K562 (cell line): ENCODE data around the gene KRT85. TPM values are rescaled to one million over a fixed set of nuclear protein-coding genes. Genes with fewer than 3 reads are reported as not detected.

ENCODE experiments used
- ATAC-seq: fragments of 200-7000 bp; cut with Tn5 transposase; 3 replicates; pipeline ENCODE4 v1.9.1; 2020; ENCODE audit warnings: moderate library complexity
- BruUV-seq: library from RNA; stranded (reverse); fragments of 400-500 nt; replicated peaks from 2 replicates; lab custom pipeline; 2021; lab: Mats Ljungman, UMichigan
- CTCF ChIA-PET: fragments of 300-600 bp; formaldehyde crosslinking; extraction: SDS; loops from one replicate; lab custom pipeline; 2021; ENCODE audit warnings: low intra/inter-chr PET ratio; lab: Yijun Ruan, JAX
- POLR2A ChIA-PET: fragments of 300-600, 350-650 bp; sonication (Branson Sonifier 250); formaldehyde crosslinking; extraction: SDS; loops from one replicate; lab custom pipeline; 2021; ENCODE audit warnings: antibody characterized with exemption, inconsistent platforms; lab: Yijun Ruan, JAX
- DNase-seq, 4 experiments: peaks; one replicate each; pipeline versions ENCODE4 v3.0.0 to v3.0.0-alpha.2; 2011 to 2018; ENCODE audit warnings: low spot score in 3 of 4, mixed read lengths in 3 of 4; ENCODE audit errors: extremely low read depth in 1 of 4
- FAIRE-seq: peaks from 2 replicates; lab custom pipeline; 2011; peaks lifted over from hg19 to GRCh38; lab: Jason Lieb, UNC
- H2AFZ ChIP-seq: 2 replicates; pipeline ENCODE4 v1.6.0; 2011; ENCODE audit warnings: low read depth, low read length, control low read depth, inconsistent platforms
- H3K27ac ChIP-seq: fragments of 200-600 bp; 3 replicates; pipeline ENCODE4 v1.8.0; 2011; ENCODE audit warnings: low read depth, mild to moderate bottlenecking, control low read depth, inconsistent platforms, low read length, moderate library complexity, mixed read lengths; ENCODE audit errors: extremely low read depth
- H3K27me3 ChIP-seq, 2 experiments: fragments of 300-600 bp in 1 of 2; 2 replicates in 1 of 2; 3 replicates in 1 of 2; pipeline versions ENCODE4 v1.6.0 to v1.8.0; 2011; ENCODE audit warnings: inconsistent platforms in 2 of 2, low read length in 2 of 2, mild to moderate bottlenecking in 1 of 2, mixed read lengths in 1 of 2, moderate library complexity in 1 of 2; ENCODE audit not compliant: control insufficient read depth in 2 of 2, insufficient read depth in 2 of 2
- H3K36me3 ChIP-seq: fragments of 300-600 bp; 3 replicates; pipeline ENCODE4 v1.8.0; 2011; ENCODE audit warnings: mild to moderate bottlenecking, low read length, inconsistent platforms; ENCODE audit not compliant: control insufficient read depth, insufficient read depth
- H3K4me1 ChIP-seq, 2 experiments: fragments of 200-600 bp in 1 of 2; replicated peaks in 1 of 2; 2 replicates in 1 of 2; 3 replicates in 1 of 2; pipeline versions ENCODE4 v1.5.1 to v1.8.0; 2011; ENCODE audit warnings: inconsistent platforms in 2 of 2, low read length in 2 of 2, mild to moderate bottlenecking in 1 of 2, mixed read lengths in 1 of 2, moderate library complexity in 1 of 2; ENCODE audit not compliant: control insufficient read depth in 2 of 2, insufficient read depth in 2 of 2
- H3K4me2 ChIP-seq: 2 replicates; pipeline ENCODE4 v1.6.1; 2011; ENCODE audit warnings: low read length, control low read depth, inconsistent platforms, mixed read lengths; ENCODE audit not compliant: insufficient read depth
- H3K4me3 ChIP-seq: fragments of 200-600 bp; sonication (generic), shearing (Covaris generic); 2 replicates; pipeline ENCODE4 v1.5.1; 2016; ENCODE audit warnings: control low read depth, inconsistent platforms
- H3K79me2 ChIP-seq: fragments of 200-600 bp; 3 replicates; pipeline ENCODE4 v1.8.0; 2011; ENCODE audit warnings: low read length, inconsistent platforms; ENCODE audit not compliant: control insufficient read depth, insufficient read depth
- H3K9ac ChIP-seq, 2 experiments: 2 replicates each; pipeline versions ENCODE4 v1.6.0 to v1.6.1; 2011; ENCODE audit warnings: low read depth in 2 of 2, low read length in 2 of 2, control low read depth in 1 of 2, inconsistent platforms in 1 of 2, mild to moderate bottlenecking in 1 of 2, mixed read lengths in 1 of 2; ENCODE audit not compliant: insufficient read depth in 1 of 2
- H3K9me1 ChIP-seq: one replicate; pipeline ENCODE4 v1.6.0; 2011; ENCODE audit warnings: inconsistent platforms, mild to moderate bottlenecking, low read length, moderate library complexity; ENCODE audit not compliant: control insufficient read depth, insufficient read depth
- H3K9me3 ChIP-seq: replicated peaks from 2 replicates; pipeline ENCODE4 v1.5.1; 2011; ENCODE audit warnings: low read depth, low read length, inconsistent platforms; ENCODE audit not compliant: control insufficient read depth, insufficient read depth
- H4K20me1 ChIP-seq: replicated peaks from 2 replicates; pipeline ENCODE4 v1.6.1; 2011; ENCODE audit warnings: low read length, inconsistent platforms, mixed read lengths; ENCODE audit not compliant: control insufficient read depth, insufficient read depth
- CHCHD3 ChIP-seq: fragments of 250-450 bp; sonication (Bioruptor Pico); IDR thresholded peaks from 2 replicates; pipeline ENCODE4 v2.1.2; 2022; ENCODE audit warnings: mild to moderate bottlenecking
- NBN ChIP-seq: fragments of 450-650 bp; IDR thresholded peaks from 2 replicates; pipeline ENCODE4 v1.6.1; 2016; ENCODE audit warnings: low read depth, mild to moderate bottlenecking
- RUNX1 ChIP-seq: sonication (generic); IDR thresholded peaks from 2 replicates; pipeline ENCODE4 v1.6.1; 2016; ENCODE audit warnings: antibody characterized with exemption, low read depth
- SREBF2 ChIP-seq: sonication (generic); formaldehyde crosslinking; IDR thresholded peaks from 2 replicates; pipeline ENCODE4 v1.4.0; 2020; ENCODE audit warnings: mild to moderate bottlenecking, missing genetic modification reagents
- TEAD1 ChIP-seq, 2 experiments: fragments of 450-650 bp in 1 of 2; sonication (generic) in 1 of 2; formaldehyde crosslinking; IDR thresholded peaks; 2 replicates each; pipeline versions ENCODE4 v1.4.0 to v1.8.0; 2020 to 2022; ENCODE audit warnings: mild to moderate bottlenecking in 2 of 2, missing genetic modification reagents in 1 of 2
- ZNF140 ChIP-seq: fragments of 250-450 bp; sonication (Bioruptor Pico); IDR thresholded peaks from 2 replicates; pipeline ENCODE4 v1.8.0; 2021; ENCODE audit warnings: moderate library complexity, mild to moderate bottlenecking, inconsistent platforms
- ZNF224 ChIP-seq: sonication (generic); formaldehyde crosslinking; IDR thresholded peaks from 2 replicates; pipeline ENCODE4 v1.8.0; 2022; ENCODE audit warnings: mild to moderate bottlenecking, missing genetic modification reagents
- ZNF77 ChIP-seq: fragments of 250-450 bp; sonication (Bioruptor Pico); IDR thresholded peaks from 2 replicates; pipeline ENCODE4 v1.5.0; 2020
- WGBS: fragments of 100-300 bp; shearing (Covaris generic); methylation state at CpG from one replicate; pipeline ENCODE4 v1.1.6; 2016; ENCODE audit warnings: low coverage, mixed read lengths; ENCODE audit not compliant: insufficient coverage; ENCODE audit errors: missing lambda C conversion rate; 5-methylcytosine and 5-hydroxymethylcytosine counted together
- in situ Hi-C: fragments of 300-500 bp; cut with MboI; formaldehyde crosslinking; loops from 4 replicates; pipeline ENCODE4 v1.15.0; 2018; ENCODE audit warnings: inconsistent platforms, mixed read lengths
- intact Hi-C: fragments of 100-400 bp; cut with micrococcal nuclease; formaldehyde crosslinking; loops from 2 replicates; pipeline ENCODE4 v1.14.2; 2022
- polyA plus RNA-seq, 8 experiments: library from polyadenylated mRNA; depleted of rRNA in 4 of 8; stranded (reverse) in 5 of 8; unstranded in 3 of 8; fragments of >200 nt; fragmentation: Nextera tagmentation in 2 of 8; fragmentation: Illumina TruSeq in 1 of 8; extraction: Ambion mirVana in 2 of 8; extraction: Trizol in 1 of 8; gene quantifications; 2 replicates each; pipeline versions ENCODE4 v1.2.1 to v1.2.3, GENCODE V29; 2011 to 2014; ENCODE audit warnings: inconsistent platforms in 1 of 8, missing spikeins in 1 of 8
- total RNA-seq, 7 experiments: library from RNA; depleted of rRNA in 6 of 7; stranded (reverse); fragments of >200 nt in 6 of 7; fragmentation: Illumina TruSeq in 2 of 7; extraction: Trizol in 2 of 7; gene quantifications; 2 replicates each; pipeline versions ENCODE4 v1.2.1 to v1.2.3, GENCODE V29; 2011 to 2021; ENCODE audit warnings: low replicate concordance in 1 of 7
- TF ChIP-seq, protein P1 (sequence below): IDR thresholded peaks from 2 replicates; pipeline ENCODE4 v1.6.1; 2011; ENCODE audit warnings: borderline replicate concordance, low read depth, mild to moderate bottlenecking, moderate library complexity, low read length; ENCODE audit not compliant: insufficient read depth, poor library complexity, severe bottlenecking
- TF ChIP-seq, protein P2 (sequence below), 2 experiments: fragments of 450-650 bp; formaldehyde crosslinking in 1 of 2; IDR thresholded peaks; 2 replicates each; pipeline versions ENCODE4 v1.4.0 to v1.6.1; 2014 to 2020; ENCODE audit warnings: mild to moderate bottlenecking in 2 of 2, borderline replicate concordance in 1 of 2, low read depth in 1 of 2
- TF ChIP-seq, protein P3 (sequence below): fragments of 450-650 bp; IDR thresholded peaks from 2 replicates; pipeline ENCODE4 v1.6.1; 2017; ENCODE audit warnings: mild to moderate bottlenecking, moderate library complexity

Gene KRT85
- total and polyA plus RNA-seq, 9 of the 15 experiments (the other 6 are each of a cell fraction or from before 2014, with no cell fraction given), result not detected

DNA sequence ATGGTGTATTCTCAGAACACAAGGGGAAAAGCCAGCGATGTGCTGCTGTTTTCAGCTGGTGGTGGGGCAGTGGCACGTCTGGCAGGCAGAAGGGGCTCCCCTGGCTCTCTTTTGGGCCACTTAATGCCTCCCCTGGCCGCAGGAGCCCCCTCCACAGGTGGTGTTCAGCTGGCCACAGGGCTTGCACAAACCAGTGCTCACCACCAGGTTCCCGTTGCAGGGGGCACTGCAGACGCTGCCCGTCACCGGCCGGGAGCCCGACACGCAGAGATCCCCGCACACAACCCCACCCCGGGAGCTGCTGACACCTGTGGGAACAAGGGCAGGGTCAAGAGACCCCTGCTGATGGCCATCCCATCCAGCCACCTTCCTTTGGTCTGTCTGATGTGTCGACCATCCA, 52.8 kb downstream of the KRT85 start:
- intact Hi-C loops (no loop called here), in situ Hi-C loops (no loop called here)
- Histone ChIP-seq H3K27ac (no peak overlapping the region), H3K36me3 (no peaks in the 10 kb centered on the region), H3K4me1 (no peaks in the 10 kb centered on the region), H3K27me3 (peaks cover 2 to 48% of the 10 kb centered on the region in 2 experiments; a peak in 4 of 5 replicates), H3K9me1 (no peaks in the 10 kb centered on the region), H3K4me3 (no peak overlapping the region), H3K4me2 (no peak overlapping the region), H3K9me3 (no peaks in the 10 kb centered on the region), H3K79me2 (no peaks in the 10 kb centered on the region), H4K20me1 (no peaks in the 10 kb centered on the region; the same call in 1 of the 2 replicates), H2AFZ (no peak overlapping the region), H3K9ac (no peak overlapping the region)
- under 1% methylated on average over 12 of the region's 13 CpGs for WGBS
- CTCF ChIA-PET, result no interaction called here
- POLR2A ChIA-PET, result interaction anchor here (0.6 kb wide), 1 partner anchor 49 kb away, joined by 3 read pairs; no protein-coding TSS in a partner anchor
- FAIRE-seq, result no peak
- ATAC-seq, result no peak
- no peak for DNase-seq
- BruUV-seq, result no TSS peak
- TF ChIP-seq CHCHD3 (CRISPR knock-in tag) (no peak), ZNF77 (CRISPR knock-in tag) (no peak), NBN (no peak), ZNF224 (no peak), RUNX1 (no peak), SREBF2 (CRISPR knock-in tag) (no peak), TEAD1 (CRISPR knock-in tag; IDR thresholded peaks at IDR 0.05) (no peak), ZNF140 (CRISPR knock-in tag) (no peak)
- TF ChIP-seq, protein P1, sequence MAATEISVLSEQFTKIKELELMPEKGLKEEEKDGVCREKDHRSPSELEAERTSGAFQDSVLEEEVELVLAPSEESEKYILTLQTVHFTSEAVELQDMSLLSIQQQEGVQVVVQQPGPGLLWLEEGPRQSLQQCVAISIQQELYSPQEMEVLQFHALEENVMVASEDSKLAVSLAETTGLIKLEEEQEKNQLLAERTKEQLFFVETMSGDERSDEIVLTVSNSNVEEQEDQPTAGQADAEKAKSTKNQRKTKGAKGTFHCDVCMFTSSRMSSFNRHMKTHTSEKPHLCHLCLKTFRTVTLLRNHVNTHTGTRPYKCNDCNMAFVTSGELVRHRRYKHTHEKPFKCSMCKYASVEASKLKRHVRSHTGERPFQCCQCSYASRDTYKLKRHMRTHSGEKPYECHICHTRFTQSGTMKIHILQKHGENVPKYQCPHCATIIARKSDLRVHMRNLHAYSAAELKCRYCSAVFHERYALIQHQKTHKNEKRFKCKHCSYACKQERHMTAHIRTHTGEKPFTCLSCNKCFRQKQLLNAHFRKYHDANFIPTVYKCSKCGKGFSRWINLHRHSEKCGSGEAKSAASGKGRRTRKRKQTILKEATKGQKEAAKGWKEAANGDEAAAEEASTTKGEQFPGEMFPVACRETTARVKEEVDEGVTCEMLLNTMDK, result no peak
- TF ChIP-seq, protein P2, sequence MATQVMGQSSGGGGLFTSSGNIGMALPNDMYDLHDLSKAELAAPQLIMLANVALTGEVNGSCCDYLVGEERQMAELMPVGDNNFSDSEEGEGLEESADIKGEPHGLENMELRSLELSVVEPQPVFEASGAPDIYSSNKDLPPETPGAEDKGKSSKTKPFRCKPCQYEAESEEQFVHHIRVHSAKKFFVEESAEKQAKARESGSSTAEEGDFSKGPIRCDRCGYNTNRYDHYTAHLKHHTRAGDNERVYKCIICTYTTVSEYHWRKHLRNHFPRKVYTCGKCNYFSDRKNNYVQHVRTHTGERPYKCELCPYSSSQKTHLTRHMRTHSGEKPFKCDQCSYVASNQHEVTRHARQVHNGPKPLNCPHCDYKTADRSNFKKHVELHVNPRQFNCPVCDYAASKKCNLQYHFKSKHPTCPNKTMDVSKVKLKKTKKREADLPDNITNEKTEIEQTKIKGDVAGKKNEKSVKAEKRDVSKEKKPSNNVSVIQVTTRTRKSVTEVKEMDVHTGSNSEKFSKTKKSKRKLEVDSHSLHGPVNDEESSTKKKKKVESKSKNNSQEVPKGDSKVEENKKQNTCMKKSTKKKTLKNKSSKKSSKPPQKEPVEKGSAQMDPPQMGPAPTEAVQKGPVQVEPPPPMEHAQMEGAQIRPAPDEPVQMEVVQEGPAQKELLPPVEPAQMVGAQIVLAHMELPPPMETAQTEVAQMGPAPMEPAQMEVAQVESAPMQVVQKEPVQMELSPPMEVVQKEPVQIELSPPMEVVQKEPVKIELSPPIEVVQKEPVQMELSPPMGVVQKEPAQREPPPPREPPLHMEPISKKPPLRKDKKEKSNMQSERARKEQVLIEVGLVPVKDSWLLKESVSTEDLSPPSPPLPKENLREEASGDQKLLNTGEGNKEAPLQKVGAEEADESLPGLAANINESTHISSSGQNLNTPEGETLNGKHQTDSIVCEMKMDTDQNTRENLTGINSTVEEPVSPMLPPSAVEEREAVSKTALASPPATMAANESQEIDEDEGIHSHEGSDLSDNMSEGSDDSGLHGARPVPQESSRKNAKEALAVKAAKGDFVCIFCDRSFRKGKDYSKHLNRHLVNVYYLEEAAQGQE (IDR thresholded peaks at IDR 0.05; ENCODE audit: borderline replicate concordance), result no peak
- TF ChIP-seq, protein P2 (CRISPR knock-in tag; IDR thresholded peaks at IDR 0.05; ENCODE audit: low read depth), result no peak
- TF ChIP-seq, protein P3, sequence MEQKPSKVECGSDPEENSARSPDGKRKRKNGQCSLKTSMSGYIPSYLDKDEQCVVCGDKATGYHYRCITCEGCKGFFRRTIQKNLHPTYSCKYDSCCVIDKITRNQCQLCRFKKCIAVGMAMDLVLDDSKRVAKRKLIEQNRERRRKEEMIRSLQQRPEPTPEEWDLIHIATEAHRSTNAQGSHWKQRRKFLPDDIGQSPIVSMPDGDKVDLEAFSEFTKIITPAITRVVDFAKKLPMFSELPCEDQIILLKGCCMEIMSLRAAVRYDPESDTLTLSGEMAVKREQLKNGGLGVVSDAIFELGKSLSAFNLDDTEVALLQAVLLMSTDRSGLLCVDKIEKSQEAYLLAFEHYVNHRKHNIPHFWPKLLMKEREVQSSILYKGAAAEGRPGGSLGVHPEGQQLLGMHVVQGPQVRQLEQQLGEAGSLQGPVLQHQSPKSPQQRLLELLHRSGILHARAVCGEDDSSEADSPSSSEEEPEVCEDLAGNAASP, result no peak
